Dedifferentiated amniotic fluid mesenchymal stem cell (primary cell): Measurements from ENCODE around the gene DLL4.

Experiments used
- DNase-seq: peaks from one replicate; pipeline ENCODE4 v3.0.0-alpha.2; 2016; ENCODE audit errors: extremely low spot score

DLL4 gene

DNA sequence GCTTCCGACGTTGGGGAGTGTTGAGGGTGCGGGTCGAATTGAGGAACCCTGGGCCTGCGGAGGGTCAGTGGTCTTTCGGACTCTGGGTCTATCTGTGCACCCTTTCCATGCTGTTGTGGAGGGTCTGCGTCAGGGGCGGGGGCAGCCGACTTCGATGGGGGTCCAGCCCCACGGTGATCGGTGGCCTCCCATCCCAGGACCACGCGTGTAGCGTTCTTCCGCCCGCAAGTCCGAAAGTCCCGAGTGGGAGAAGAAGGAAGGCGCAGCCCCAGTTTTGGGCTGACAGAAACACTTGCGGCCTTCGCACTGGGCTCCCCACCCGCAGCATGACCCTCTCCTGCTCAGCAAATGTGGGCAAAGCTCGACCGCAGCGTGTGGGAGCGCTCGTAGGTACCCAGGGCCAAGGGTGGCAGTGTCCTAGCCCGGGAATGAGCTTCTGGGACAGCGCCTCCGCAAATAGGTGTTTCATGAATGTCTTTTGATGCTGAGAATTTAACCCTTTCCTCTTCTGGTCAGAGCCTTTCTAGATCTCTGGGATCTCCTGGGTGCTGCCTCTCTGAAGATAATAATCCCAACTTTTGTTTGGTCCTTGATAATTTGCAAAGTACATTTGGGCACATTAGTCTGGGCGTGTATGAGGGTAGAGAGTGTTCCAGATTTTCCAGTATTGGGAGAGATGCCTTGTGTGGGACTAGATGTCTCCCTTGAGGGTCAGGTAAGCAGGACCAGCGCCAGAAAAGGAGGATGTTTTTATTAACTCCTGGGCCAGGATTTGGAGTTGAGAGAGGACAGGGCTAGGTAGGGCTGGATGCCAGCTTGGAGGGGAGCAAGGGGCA lies 2.3 kb upstream of the DLL4 start:
- no peak for DNase-seq

DNA sequence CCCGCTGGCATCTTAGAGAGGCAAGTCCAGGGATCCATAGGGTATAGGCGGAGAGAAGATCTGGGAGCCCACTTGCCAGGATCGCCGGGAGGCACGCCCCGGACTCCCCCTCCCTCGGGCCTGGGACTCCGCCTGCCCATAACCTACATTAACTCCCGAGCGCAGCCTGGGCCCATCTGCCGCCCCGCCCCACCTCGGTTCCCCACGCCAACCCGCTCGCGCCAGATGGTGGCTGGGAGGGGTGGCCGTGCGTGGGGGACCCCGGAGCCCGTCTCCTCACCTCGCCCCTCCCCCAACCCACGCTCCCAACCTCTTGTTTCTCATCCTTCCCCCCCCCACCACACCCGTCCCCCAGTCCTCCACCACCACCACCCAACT lies 1.7 kb upstream of the DLL4 start:
- no peak for DNase-seq

DNA sequence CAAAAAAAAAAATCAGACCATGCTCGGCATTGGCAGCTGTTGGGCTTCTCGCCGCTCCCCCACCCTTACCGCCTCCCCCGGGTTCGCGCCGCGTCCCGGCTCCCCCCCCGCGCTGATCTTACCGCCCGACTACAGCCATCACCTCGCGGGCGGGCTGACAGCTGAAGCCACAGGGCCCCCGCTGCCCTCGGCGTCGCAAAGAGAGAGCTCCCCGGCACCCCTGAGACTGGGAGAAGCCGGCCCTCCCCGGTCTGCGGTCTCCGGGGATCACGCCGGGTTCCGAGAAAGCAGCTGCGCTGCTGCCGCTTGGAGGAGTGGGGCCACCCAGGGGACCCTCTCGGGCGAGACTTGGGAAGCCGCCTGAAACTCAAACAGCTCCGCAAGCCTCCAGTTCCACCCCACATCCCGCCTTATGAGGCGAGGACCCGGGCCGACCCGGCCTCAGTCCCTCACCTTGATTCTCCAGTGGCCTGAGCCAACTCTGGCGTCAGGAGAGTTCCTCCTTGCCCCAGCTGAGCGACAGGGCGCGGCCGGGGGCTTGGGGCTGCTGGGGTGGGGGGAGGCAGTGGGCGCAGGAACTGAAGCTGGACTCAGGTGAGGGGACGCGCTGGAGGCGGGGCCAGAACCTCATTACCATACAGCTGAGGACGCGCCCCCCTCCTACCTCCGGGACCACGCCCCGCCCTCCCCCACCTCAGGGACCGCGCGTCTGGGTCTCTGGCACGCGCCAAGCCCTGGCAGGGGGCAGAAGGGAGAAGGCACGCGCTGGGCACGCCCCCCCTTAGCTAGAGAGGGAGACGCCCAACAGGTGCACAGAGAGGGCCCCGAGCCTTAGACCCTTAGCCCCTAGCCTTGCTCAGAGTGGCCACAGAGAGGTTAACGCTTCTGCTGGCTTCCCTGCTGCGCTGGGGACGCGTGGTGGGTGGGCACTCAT lies 1.0 kb upstream of the DLL4 start:
- no peak for DNase-seq

DNA sequence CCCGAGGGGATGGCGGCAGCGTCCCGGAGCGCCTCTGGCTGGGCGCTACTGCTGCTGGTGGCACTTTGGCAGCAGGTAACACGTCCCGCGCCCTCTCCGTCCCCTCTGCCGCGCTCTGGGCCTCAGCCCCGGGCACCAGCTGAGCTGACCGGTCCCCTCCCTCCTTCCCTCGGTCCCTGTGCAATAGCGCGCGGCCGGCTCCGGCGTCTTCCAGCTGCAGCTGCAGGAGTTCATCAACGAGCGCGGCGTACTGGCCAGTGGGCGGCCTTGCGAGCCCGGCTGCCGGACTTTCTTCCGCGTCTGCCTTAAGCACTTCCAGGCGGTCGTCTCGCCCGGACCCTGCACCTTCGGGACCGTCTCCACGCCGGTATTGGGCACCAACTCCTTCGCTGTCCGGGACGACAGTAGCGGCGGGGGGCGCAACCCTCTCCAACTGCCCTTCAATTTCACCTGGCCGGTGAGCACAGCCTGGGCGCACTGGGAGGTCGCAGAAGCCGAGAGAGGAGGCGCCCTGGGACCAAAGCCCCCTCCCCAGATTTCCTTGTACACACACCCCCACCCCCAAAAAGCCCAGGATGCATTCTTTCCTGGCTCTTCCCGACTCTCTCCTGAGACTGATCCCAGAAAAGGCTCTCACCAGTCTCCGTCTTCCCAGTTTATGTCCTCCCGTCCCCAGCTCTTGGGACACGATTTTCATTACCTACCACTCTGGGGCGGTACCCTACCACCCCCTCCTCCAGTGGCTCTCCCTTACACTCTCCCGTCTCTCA lies 705 bp downstream of the DLL4 start:
- DNase-seq: peak; percentile 33

DNA sequence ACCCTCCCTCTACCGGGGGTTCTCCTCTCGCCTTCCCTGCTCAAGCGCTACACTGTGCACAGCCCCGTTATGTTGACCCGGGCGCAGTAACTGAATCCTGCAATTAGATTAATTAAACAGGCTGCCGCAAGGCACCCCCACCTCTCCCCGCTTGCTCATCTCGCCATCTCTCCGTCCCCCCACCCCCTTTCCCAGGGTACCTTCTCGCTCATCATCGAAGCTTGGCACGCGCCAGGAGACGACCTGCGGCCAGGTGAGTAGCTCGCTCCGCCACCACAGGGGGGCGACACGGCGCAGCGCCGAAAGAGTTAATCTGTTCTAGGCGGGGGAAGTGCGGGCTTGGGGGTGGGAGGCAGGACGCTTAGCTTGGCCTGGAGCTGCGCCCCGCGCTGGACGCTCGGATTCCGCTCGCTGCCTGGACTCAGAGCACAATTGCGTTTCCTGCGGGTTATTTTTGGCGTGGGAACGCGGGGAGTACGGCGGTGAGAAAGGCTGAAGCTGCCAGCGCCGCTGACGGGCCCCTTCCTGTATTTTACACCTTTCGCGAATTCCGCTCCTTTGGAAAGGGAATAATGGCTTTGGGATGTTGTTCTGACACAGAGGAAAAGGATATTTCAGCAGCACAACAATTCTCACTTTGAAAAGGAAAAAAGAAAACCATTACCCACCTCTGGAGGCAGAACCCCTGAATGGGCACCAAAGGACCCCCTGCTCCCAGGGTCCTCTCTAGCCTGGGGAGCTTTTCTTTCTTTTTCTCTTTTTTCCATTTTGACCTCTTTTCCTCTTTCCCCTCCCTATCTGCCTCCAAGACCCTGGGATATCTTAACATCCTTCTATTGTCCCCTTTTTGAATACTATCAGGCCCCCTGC lies 1.5 kb downstream of the DLL4 start:
- DNase-seq: no peak

DNA sequence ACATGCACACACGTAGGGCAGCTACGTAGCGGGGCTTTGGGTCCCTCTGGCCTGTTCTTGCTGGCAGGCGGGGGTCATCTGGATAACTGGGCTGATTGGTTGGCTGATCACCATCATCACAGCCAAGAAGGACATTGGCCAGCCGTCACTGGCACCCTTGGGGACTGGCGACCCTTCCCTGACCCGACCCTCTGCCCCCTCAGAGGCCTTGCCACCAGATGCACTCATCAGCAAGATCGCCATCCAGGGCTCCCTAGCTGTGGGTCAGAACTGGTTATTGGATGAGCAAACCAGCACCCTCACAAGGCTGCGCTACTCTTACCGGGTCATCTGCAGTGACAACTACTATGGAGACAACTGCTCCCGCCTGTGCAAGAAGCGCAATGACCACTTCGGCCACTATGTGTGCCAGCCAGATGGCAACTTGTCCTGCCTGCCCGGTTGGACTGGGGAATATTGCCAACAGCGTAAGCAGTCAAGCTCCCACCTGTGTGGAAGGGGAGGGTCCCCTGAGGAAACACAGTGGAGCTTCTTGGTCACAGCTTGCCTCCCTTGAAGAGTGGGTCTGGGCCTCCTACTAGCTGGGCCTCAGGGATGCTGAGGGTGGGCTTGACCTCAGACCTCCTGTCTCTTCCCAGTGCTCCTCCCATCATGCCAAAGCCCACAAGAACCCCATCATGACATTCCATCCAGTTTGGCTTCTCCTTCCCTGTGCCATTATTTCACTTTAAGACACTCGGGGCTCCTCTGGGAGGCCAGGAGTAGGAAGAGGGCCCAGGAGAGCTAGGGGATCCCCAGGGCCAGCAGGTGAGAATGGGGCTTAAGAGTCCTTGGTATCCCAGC lies 2.4 kb downstream of the DLL4 start:
- no peak for DNase-seq

DNA sequence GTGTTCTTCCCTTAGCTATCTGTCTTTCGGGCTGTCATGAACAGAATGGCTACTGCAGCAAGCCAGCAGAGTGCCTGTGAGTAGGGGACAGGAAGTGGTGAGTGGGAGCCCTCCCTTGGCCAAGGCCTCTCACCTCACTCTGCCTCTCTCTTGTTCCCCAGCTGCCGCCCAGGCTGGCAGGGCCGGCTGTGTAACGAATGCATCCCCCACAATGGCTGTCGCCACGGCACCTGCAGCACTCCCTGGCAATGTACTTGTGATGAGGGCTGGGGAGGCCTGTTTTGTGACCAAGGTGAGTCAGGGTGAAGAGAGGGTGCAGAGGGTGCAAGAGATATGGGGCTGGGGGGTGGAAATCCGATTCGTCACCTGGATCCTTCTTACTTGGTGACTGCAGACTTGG lies 3.0 kb downstream of the DLL4 start:
- no peak for DNase-seq

DNA sequence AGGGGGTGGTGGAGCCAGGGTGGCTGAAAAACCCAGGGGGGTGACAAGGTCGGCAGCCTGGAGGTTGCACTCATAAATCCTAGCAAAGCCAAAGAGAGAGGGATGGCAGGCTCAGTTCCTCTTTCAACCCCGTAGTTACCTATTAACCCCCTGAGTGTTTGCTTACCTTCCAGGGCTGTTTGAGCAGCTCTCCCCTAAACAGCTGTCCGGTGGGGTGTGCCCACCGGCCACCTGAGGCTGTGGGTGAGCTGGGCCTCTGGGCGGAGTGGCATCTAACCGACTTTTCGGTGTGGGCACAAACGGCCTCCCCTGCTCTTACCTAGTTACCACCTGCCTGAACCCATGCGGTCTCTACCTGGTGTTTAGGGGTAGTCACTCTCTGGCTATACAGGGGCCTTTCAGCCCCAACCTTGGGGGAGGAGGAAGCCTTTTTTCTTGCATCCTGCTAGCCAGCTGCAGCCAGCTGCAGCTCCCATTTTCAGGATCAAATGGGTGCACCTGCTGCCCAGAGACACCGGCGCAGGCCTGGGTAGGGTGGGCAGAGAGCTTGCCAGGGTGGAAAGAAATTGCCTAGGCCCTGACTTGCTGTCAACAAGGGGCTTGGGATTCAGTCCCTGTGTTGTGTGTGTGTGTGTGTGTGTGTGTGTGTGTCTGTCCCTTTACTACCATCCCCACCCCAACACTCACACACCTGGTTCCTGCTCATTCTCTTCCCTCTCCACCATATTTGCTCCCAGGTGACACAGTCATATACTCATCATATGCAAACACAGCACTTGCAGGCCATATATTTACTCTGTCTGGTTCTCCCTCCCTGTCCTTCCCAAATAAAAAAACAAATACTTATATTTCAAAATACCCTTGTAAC lies 3.7 kb downstream of the DLL4 start:
- no peak for DNase-seq

DNA sequence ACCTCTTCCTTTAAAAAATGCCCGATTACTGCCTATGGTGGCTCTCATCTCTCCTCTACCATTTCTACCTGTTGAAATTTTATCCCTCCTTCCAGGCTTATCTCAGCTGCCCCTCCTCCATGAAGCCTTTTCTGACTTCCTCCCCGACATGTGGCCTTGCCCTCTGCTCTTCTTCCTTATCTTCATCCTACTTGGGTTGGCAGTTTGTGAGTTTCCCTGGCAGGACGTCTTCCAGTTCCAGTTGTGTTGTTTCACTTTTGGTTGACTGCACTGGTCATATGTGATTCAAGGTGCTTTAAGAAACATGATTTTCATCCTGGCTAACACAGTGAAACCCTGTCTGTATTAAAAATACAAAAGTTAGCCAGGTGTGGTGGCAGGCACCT lies 4.4 kb downstream of the DLL4 start:
- no peak for DNase-seq

DNA sequence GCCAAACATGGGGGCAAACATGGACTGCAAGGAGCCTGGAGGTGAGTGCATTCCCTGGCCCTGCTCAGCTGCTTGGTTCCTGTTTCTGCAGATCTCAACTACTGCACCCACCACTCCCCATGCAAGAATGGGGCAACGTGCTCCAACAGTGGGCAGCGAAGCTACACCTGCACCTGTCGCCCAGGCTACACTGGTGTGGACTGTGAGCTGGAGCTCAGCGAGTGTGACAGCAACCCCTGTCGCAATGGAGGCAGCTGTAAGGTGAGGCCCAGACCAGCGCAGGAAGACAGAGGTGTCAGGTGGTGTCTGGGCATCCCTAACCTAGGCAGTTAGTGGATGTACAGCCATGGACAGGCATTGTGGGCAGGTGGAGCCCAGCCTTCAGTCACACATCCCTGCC lies 5.3 kb downstream of the DLL4 start:
- no peak for DNase-seq

DNA sequence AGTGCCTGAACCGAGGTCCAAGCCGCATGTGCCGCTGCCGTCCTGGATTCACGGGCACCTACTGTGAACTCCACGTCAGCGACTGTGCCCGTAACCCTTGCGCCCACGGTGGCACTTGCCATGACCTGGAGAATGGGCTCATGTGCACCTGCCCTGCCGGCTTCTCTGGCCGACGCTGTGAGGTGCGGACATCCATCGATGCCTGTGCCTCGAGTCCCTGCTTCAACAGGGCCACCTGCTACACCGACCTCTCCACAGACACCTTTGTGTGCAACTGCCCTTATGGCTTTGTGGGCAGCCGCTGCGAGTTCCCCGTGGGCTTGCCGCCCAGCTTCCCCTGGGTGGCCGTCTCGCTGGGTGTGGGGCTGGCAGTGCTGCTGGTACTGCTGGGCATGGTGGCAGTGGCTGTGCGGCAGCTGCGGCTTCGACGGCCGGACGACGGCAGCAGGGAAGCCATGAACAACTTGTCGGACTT lies 7.1 kb downstream of the DLL4 start:
- no peak for DNase-seq

DNA sequence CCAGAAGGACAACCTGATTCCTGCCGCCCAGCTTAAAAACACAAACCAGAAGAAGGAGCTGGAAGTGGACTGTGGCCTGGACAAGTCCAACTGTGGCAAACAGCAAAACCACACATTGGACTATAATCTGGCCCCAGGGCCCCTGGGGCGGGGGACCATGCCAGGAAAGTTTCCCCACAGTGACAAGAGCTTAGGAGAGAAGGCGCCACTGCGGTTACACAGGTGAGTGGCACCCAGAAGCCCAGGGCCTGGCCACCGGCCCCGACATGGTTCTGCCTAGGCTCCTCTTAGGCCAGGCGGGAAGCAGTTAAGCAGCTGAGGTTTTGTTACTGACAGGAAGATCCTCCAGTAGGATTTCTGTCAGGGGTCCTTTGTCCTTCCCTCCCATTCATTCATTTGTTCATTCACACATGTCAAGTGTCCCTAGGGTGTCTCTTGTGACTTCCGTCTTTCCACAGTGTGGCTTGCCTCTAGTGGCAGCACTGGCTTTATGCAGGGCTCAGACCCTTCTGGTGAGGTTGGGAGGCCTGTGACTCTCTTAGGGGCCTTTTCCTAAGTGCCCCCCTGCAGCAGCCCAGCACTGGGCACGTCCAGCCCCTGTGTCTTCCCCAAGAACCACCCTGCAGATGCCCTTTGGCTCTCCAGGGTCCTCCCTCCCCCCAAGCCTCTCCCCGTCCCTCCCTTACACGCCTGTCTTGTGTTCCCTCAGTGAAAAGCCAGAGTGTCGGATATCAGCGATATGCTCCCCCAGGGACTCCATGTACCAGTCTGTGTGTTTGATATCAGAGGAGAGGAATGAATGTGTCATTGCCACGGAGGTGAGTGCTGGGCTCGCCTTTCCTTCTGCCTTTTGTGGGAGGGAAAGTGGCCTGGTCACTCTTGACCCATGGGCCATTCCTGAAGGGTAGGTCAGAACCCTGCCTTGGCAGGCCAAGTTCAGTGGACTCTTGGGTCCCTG lies 7.8 kb downstream of the DLL4 start:
- no peak for DNase-seq

DNA sequence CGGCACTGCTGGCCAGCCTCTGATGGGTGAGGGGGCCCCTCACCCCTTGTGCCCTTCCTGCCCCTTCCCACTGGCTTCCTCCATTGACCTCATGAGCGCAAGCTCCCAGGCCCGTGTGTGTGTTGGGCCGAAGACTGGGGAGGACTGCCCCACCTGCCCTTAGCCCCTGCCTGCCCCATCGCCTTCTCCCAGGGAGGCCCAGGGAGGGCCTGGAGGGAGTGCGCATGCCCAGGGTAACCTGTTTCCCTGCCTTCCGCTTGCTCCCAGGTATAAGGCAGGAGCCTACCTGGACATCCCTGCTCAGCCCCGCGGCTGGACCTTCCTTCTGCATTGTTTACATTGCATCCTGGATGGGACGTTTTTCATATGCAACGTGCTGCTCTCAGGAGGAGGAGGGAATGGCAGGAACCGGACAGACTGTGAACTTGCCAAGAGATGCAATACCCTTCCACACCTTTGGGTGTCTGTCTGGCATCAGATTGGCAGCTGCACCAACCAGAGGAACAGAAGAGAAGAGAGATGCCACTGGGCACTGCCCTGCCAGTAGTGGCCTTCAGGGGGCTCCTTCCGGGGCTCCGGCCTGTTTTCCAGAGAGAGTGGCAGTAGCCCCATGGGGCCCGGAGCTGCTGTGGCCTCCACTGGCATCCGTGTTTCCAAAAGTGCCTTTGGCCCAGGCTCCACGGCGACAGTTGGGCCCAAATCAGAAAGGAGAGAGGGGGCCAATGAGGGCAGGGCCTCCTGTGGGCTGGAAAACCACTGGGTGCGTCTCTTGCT lies 8.8 kb downstream of the DLL4 start:
- no peak for DNase-seq

DNA sequence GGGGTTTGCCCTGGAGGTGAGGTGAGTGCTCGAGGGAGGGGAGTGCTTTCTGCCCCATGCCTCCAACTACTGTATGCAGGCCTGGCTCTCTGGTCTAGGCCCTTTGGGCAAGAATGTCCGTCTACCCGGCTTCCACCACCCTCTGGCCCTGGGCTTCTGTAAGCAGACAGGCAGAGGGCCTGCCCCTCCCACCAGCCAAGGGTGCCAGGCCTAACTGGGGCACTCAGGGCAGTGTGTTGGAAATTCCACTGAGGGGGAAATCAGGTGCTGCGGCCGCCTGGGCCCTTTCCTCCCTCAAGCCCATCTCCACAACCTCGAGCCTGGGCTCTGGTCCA lies 9.4 kb downstream of the DLL4 start:
- DNase-seq: no peak

DNA sequence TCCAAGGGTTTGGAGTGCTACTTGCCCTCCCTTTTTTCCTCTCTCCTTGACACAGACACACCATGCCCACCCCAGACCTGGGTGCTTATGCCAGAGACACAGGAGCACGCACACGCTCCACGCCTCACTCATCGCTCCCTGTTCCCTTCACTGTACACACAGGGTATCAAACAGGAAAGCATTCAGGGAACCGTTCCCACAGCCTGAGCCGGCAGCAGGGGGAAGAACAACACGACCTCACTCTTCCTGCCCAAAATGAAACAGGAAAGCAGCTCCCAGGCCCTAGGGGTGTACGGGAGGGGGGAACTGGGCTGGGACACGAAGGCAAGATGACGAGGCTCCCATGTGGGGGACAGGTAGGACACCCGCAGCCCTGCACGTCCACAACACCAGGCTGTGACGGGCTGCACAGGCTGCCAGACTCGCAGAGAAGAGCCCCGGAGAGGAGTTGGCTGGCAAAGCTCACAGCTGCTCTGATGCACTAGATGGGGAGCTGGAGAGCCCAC lies 11.2 kb downstream of the DLL4 start:
- no peak for DNase-seq

DNA sequence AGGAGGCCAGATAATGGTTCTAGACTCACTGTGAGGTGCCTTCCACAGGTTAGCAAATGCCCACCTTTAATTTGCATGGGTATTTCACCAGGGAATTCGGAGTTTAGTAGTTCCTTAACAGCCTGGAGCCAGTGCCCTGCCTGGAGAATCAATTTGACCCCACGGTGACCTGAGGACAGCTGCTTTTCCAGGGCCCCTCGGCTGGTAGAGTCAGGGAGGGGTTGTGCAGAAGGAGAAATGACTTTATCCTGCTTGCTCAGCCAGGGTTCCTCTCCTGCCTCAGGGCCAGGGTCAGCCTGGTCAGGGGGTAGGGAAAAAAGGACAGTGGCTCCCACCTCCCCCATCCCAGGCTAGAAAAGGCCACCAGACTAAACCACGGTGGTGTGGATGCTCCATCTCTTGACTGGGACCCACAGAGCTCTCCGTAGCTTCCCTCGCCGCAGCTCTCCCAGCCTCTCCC lies 12.0 kb downstream of the DLL4 start:
- DNase-seq: no peak
